GM12865 (cell line): ENCODE results near the gene ARRB1.

ENCODE experiments used
- DNase-seq: peaks from one replicate; pipeline ENCODE4 v3.0.0; 2010; ENCODE audit warnings: low read depth
- H3K4me3 ChIP-seq: 2 replicates; pipeline ENCODE4 v1.5.1; 2011; ENCODE audit warnings: mild to moderate bottlenecking, low read depth, low read length, control low read depth
- TF ChIP-seq, protein P1 (sequence below): IDR thresholded peaks from 2 replicates; pipeline ENCODE4 v1.5.1; 2011; ENCODE audit warnings: low read length, control low read depth, low read depth, inconsistent platforms; ENCODE audit not compliant: insufficient read depth; ENCODE audit errors: missing control alignments

The ARRB1 gene

DNA sequence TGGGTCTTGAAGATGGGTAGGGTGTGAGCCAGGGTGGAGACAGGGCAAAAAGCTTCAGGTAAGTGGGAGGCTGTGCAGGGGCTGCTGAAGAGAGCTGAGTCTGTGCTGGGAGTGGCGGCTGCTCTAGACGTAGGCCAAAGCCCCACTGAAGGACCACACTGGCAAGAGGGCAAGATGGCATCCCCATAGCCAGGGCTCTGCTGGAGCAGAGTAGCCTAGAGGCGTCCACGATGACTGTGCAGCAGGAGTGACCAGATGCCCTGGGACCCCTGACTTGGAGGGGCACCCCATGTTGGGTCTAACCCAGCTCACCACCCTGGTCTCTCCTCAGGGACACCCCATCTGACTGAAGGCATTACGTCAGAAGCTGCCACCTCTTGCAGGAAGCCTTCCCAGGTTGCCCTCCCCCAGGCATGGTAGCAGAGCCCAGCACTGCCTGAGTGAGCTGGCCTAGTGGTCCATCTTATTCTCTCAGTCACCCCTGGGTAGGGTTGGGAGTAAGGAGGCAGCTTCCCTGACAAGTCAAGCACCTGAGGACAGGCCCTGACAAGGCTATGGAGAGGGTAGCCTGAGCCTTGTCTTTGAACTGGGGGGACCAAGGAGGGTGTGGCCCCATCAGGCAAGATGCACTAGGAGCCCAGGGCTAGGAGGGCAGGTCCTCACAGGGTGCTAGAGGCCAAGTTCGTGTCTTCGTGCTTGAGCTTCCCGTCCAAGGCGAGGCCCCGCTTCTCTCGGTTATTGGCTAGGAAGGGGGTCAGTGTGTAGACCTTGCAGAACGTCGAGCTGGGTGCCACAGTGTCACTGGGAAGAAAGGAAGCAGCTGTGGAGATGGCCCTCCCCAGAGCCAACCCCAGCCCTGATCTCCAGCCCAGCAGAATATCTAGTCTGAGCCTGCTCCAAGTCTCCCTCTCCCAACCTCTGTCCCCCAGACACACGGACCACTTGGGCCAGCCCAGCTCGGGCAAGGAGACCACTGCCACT is 77.8 kb downstream of the ARRB1 start:
- no peak for DNase-seq
- TF ChIP-seq, protein P1, sequence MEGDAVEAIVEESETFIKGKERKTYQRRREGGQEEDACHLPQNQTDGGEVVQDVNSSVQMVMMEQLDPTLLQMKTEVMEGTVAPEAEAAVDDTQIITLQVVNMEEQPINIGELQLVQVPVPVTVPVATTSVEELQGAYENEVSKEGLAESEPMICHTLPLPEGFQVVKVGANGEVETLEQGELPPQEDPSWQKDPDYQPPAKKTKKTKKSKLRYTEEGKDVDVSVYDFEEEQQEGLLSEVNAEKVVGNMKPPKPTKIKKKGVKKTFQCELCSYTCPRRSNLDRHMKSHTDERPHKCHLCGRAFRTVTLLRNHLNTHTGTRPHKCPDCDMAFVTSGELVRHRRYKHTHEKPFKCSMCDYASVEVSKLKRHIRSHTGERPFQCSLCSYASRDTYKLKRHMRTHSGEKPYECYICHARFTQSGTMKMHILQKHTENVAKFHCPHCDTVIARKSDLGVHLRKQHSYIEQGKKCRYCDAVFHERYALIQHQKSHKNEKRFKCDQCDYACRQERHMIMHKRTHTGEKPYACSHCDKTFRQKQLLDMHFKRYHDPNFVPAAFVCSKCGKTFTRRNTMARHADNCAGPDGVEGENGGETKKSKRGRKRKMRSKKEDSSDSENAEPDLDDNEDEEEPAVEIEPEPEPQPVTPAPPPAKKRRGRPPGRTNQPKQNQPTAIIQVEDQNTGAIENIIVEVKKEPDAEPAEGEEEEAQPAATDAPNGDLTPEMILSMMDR, result no peak
- no peak overlapping the region for H3K4me3 ChIP-seq

DNA sequence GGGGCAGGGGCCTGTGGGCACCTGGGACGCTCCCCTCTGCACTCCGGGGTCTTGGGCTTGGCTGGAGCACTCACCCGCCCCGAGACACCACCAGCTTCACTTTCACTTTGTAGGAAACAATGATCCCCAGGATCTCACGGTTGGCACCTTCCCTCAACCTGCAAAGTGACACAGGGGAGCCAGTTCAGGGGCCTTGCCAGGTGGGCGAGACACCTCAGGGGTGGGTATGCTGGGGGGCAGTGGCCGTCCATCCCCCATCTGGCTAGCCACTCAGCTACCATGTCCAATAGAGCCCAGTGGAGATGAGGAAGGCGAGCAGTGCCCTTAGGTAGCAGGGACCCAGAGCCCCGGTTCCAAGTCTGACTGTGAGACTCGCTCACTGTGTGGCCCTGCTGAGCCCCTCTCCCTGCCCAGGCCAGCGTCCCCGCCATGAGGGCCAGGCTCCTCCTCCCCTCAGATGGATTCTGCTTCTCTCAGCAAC is 78.6 kb downstream of the ARRB1 start:
- DNase-seq, result no peak
- TF ChIP-seq, protein P1, result no peak
- H3K4me3 ChIP-seq, result peak overlapping the region; percentile 25

DNA sequence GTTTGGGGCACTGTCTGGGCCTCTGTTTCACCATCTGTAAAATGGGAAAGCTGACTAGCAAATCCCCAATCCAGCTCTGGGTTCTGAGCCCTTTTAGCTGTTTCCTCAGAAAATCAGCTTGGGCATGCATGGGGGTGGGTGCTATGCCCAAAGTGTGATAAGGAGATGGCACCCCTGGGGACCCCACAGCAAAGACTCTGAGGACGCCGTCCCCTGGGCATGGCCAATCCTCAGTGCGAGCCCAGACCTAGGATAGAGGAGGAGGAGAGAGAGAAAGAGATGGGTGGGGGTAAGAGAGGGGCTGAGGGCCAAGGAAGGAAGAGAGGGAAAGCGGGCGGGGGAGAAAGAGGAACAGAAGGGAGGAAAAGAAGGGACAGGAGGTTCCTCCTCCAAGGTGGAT is 79.1 kb downstream of the ARRB1 start:
- DNase-seq, result no peak
- TF ChIP-seq, protein P1, result no peak

DNA sequence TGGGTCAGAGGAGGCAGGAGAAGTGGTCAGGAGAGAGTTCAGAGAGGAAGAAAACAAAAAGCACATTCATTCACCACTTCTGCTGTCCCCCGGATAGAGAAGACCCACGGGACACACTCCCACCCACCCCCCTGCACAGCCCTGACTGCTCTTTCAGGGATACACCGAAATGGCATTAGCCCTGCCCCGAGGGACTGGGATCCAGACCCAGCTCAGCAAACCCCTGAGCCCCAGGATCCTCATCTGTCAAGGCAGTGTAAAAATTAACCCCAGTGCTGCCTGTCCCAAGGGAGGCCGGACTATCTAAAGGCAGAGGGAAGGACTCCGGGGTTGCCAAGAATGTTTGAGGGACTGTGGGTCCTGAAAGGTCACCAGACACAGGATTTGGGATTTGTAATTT is 79.7 kb downstream of the ARRB1 start:
- no peak overlapping the region for H3K4me3 ChIP-seq
- TF ChIP-seq, protein P1, result no peak
- no peak for DNase-seq

More for the DNA sequence above, 79.1 kb downstream of the ARRB1 start:
- H3K4me3 ChIP-seq, result peak overlapping the region; percentile 25

DNA sequence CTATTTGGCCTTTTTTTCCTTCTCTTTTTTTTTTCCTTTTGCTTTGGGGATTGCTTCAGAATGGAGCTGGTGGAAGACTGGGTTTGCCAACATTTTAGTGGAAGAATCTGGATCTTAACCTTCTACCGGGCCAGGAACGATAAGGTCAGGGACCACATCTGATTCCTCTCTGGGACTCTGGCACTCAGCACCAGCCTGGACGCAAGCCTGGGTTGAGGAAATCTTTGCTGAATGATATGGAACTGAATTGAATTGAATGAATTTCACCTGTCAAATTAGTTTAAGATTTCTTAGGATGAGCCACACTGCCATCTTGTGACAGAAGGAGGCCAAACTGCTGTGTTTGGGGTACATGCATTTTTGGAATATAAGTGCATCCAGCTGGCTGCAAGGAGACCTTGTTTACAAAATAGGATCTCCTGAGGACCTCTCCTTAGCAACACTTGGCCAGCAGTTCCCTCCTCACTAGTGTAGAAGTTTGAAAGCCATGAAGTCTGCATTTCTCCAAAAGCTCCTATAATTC is 80.5 kb downstream of the ARRB1 start:
- no peak overlapping the region for H3K4me3 ChIP-seq
- DNase-seq, result peak; percentile 37
- TF ChIP-seq, protein P1, result peak; percentile 28

DNA sequence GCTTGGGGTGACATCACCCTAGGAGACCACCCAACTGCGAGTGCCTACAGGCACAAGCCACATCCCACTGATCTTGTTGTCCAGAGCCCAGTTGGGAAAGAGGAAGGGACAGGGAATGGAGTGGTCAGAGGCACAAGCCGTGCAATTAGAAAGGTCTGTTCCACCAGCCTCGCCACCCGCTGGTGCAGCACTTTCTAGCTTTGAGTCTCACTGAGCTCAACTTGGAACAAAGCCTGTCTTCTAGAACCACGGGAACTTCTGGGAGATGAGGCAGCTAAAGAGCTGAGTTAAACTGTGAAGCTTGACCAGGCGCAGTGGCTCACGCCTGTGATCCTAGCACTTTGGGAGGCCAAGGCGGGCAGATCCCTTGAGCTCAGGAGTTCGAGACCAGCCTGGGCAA is 81.6 kb downstream of the ARRB1 start:
- TF ChIP-seq, protein P1, result no peak
- DNase-seq, result no peak
- H3K4me3 ChIP-seq, result no peak overlapping the region
